Keratinocyte (primary cell): ENCODE data around the gene CERS1. TPM values are rescaled to one million over a fixed set of nuclear protein-coding genes. Genes with fewer than 3 reads are reported as not detected.

Experiments used
- DNase-seq: peaks from one replicate; pipeline ENCODE4 v3.0.0-alpha.2; 2011; ENCODE audit warnings: low read depth, missing footprints, low spot score
- FAIRE-seq: peaks from 2 replicates; lab custom pipeline; 2011; peaks lifted over from hg19 to GRCh38; lab: Jason Lieb, UNC
- H2AFZ ChIP-seq: 2 replicates; pipeline ENCODE4 v1.6.0; 2012; ENCODE audit warnings: low read length, control low read depth, inconsistent platforms; ENCODE audit not compliant: control insufficient read depth
- H3K27ac ChIP-seq: 2 replicates; pipeline ENCODE4 v1.5.1; 2011; ENCODE audit warnings: low read length; ENCODE audit not compliant: control insufficient read depth, insufficient read depth
- H3K27me3 ChIP-seq: 3 replicates; pipeline ENCODE4 v1.6.0; 2011; ENCODE audit warnings: low read length; ENCODE audit not compliant: control insufficient read depth, insufficient read depth; ENCODE audit errors: extremely low read depth
- H3K36me3 ChIP-seq, 2 experiments: 2 replicates in 1 of 2; 3 replicates in 1 of 2; pipeline ENCODE4 v1.5.1; 2011; ENCODE audit warnings: low read length in 2 of 2, mild to moderate bottlenecking in 1 of 2; ENCODE audit not compliant: control insufficient read depth in 2 of 2, insufficient read depth in 2 of 2; ENCODE audit errors: extremely low read depth in 1 of 2
- H3K4me1 ChIP-seq: 3 replicates; pipeline ENCODE4 v1.5.1; 2011; ENCODE audit warnings: low read length; ENCODE audit not compliant: control insufficient read depth, insufficient read depth; ENCODE audit errors: extremely low read depth
- H3K4me2 ChIP-seq: 3 replicates; pipeline ENCODE4 v1.6.0; 2011; ENCODE audit warnings: low read depth, low read length; ENCODE audit not compliant: control insufficient read depth, insufficient read depth; ENCODE audit errors: extremely low read depth
- H3K4me3 ChIP-seq, 3 experiments: fragments of 200-600 bp in 1 of 3; sonication (generic) in 1 of 3; 2 replicates in 2 of 3; 3 replicates in 1 of 3; pipeline ENCODE4 v1.5.1; 2011 to 2016; ENCODE audit warnings: low read length in 3 of 3, mild to moderate bottlenecking in 3 of 3, control low read depth in 2 of 3, inconsistent platforms in 1 of 3, low read depth in 1 of 3, mixed read lengths in 1 of 3, mixed run types in 1 of 3, moderate library complexity in 1 of 3; ENCODE audit not compliant: control insufficient read depth in 2 of 3, insufficient read depth in 2 of 3; ENCODE audit errors: extremely low read depth in 1 of 3
- H3K79me2 ChIP-seq: 2 replicates; pipeline ENCODE4 v1.6.0; 2012; ENCODE audit warnings: low read length; ENCODE audit not compliant: control insufficient read depth, insufficient read depth
- H3K9ac ChIP-seq: 3 replicates; pipeline ENCODE4 v1.6.0; 2011; ENCODE audit warnings: low read length; ENCODE audit not compliant: control insufficient read depth, insufficient read depth; ENCODE audit errors: extremely low read depth
- H3K9me1 ChIP-seq: 3 replicates; pipeline ENCODE4 v1.6.0; 2011; ENCODE audit warnings: low read length; ENCODE audit not compliant: control insufficient read depth, insufficient read depth; ENCODE audit errors: extremely low read depth
- H3K9me3 ChIP-seq: 2 replicates; pipeline ENCODE4 v1.5.1; 2012; ENCODE audit warnings: low read depth, low read length; ENCODE audit not compliant: control insufficient read depth
- H4K20me1 ChIP-seq: 3 replicates; pipeline ENCODE4 v1.6.0; 2011; ENCODE audit warnings: low read length; ENCODE audit not compliant: control insufficient read depth, insufficient read depth; ENCODE audit errors: extremely low read depth
- CTCF ChIP-seq, 3 experiments: IDR thresholded peaks in 1 of 3; conservative IDR thresholded peaks in 1 of 3; optimal IDR thresholded peaks in 1 of 3; 2 replicates in 2 of 3; 3 replicates in 1 of 3; pipeline versions ENCODE3 to v1.5.1; 2011; ENCODE audit warnings: low read length in 3 of 3, mild to moderate bottlenecking in 3 of 3, moderate library complexity in 2 of 3, control low read depth in 1 of 3, inconsistent platforms in 1 of 3; ENCODE audit not compliant: insufficient read depth in 2 of 3; ENCODE audit errors: extremely low read depth in 1 of 3
- EZH2 ChIP-seq: IDR thresholded peaks from one replicate; pipeline ENCODE4 v1.6.1; 2012; ENCODE audit warnings: inconsistent platforms, mild to moderate bottlenecking, low read length, moderate library complexity
- dilution Hi-C: fragments of 300-500 bp; cut with MboI; formaldehyde crosslinking; loops from one replicate; pipeline ENCODE4 v1.7.0; 2020; ENCODE audit warnings: low sequenced_read_pairs; ENCODE audit not compliant: extremely low pct_ligation_motif_present
- polyA plus RNA-seq, 5 experiments: library from polyadenylated mRNA; depleted of rRNA in 3 of 5; stranded (reverse) in 3 of 5; stranded (forward) in 1 of 5; unstranded in 1 of 5; fragments of >200 nt; gene quantifications; 1 replicate in 1 of 5; 2 replicates in 3 of 5; 3 replicates in 1 of 5; pipeline versions ENCODE4 v1.2.1 to v1.2.3, GENCODE V29; 2011 to 2012; ENCODE audit warnings: missing spikeins in 2 of 5, low read depth in 1 of 5, low replicate concordance in 1 of 5

The CERS1 gene
- polyA plus RNA-seq, 1 donor (not counting 4 experiments of a cell fraction or from before 2014, with no cell fraction given) = 0.09 TPM

GRCh38 chr19:18912933-18913332 lies 17.0 kb upstream of the CERS1 start:
- TF ChIP-seq EZH2 = no peak
- no peak for TF ChIP-seq CTCF (optimal IDR thresholded peaks at IDR 0.05 in 1 of 3, IDR thresholded peaks at IDR 0.05 in 1 of 3, conservative IDR thresholded peaks at IDR 0.05 in 1 of 3; ENCODE audit: extremely low read depth in 1 of 3, insufficient read depth in 2 of 3, low read length in 3 of 3)
- Histone ChIP-seq H3K27me3 (no peaks in the 10 kb centered on the region), H3K9me3 (no peaks in the 10 kb centered on the region), H3K36me3 (peaks cover 21 to 33% of the 10 kb centered on the region in 2 experiments), H3K4me3 (no peak overlapping the region), H3K4me2 (no peak overlapping the region), H3K27ac (no peak overlapping the region), H3K9ac (no peak overlapping the region), H2AFZ (no peak overlapping the region), H3K9me1 (no peaks in the 10 kb centered on the region), H4K20me1 (no peaks in the 10 kb centered on the region), H3K79me2 (peaks cover 43% of the 10 kb centered on the region), H3K4me1 (no peaks in the 10 kb centered on the region)
- dilution Hi-C loops = no loop called here
- FAIRE-seq = no peak
- no peak for DNase-seq

DNA sequence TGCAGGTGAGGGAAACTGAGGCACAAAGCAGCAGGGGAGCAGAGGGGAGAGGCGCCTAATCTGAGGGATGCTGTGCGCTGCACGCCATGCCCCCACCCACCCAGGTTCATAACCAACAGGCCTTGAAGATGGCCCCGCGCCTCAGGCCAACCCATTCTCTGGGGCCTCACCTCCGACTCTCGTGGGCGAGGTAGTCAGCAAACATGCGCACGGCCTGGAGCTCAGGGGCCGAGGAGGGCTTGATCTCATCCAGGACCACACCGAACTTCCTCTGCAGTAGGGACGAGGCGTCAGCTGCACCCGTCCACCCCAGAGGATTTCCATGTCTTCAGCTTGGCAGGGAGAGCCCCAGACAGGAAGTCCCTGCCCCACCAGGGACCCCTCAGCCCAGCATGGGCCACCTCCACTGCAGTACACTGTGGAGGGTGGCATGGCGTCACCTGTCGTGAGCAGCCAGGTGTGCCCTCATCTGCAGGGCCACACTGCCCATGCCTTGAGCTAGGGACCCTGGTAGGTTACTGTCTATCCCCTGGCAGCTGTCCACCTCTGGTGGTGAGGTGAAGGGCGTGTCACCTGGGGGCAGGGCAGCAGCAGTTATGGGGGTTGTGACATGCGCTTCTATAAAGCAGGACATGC lies 15.0 kb upstream of the CERS1 start:
- Histone ChIP-seq H3K9me1 (no peaks in the 10 kb centered on the region), H3K4me2 (no peak overlapping the region), H3K36me3 (peaks cover 31 to 43% of the 10 kb centered on the region in 2 experiments), H3K27ac (no peak overlapping the region), H4K20me1 (no peaks in the 10 kb centered on the region), H3K9me3 (no peaks in the 10 kb centered on the region), H3K27me3 (no peaks in the 10 kb centered on the region), H3K4me3 (no peak overlapping the region), H3K9ac (no peak overlapping the region), H2AFZ (no peak overlapping the region), H3K79me2 (peaks cover 32% of the 10 kb centered on the region), H3K4me1 (no peaks in the 10 kb centered on the region)
- FAIRE-seq (no peak), DNase-seq (no peak)
- no peak for TF ChIP-seq EZH2
- TF ChIP-seq CTCF (optimal IDR thresholded peaks at IDR 0.05 in 1 of 3, IDR thresholded peaks at IDR 0.05 in 1 of 3, conservative IDR thresholded peaks at IDR 0.05 in 1 of 3; ENCODE audit: extremely low read depth in 1 of 3, insufficient read depth in 2 of 3, low read length in 3 of 3) = no peak
- dilution Hi-C loops = no loop called here
